Measurements from ENCODE around the gene LAMA3. TPM values are rescaled to one million over a fixed set of nuclear protein-coding genes. Genes with fewer than 3 reads are reported as not detected.

Gene LAMA3
- total and polyA plus RNA-seq, 9 donors: 2.9 to 44.9 (median 14.8) TPM

DNA sequence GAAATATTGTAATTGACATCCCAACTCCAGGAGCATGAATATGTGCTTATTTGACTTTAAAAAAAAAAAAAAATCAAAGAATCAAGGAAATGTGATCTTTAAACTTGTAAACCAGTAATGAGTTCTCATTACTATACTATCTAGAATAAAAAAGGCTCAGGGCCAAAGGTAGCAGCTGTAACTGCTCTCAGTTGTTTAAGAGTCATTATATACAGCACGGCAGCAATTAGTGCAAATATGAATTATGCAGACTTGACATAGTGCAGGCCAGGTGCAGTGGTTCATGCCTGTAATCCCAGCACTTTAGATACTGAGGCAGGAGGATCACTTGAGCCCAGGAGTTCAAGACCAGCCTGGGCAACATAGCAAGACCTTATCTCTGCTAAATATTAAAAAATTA is 199.6 kb downstream of the LAMA3 start:
- TF ChIP-seq EP300 (IDR thresholded peaks at IDR 0.05) (no peak), POLR2A (IDR thresholded peaks at IDR 0.05) (no peak)
- TF ChIP-seq, protein P1, sequence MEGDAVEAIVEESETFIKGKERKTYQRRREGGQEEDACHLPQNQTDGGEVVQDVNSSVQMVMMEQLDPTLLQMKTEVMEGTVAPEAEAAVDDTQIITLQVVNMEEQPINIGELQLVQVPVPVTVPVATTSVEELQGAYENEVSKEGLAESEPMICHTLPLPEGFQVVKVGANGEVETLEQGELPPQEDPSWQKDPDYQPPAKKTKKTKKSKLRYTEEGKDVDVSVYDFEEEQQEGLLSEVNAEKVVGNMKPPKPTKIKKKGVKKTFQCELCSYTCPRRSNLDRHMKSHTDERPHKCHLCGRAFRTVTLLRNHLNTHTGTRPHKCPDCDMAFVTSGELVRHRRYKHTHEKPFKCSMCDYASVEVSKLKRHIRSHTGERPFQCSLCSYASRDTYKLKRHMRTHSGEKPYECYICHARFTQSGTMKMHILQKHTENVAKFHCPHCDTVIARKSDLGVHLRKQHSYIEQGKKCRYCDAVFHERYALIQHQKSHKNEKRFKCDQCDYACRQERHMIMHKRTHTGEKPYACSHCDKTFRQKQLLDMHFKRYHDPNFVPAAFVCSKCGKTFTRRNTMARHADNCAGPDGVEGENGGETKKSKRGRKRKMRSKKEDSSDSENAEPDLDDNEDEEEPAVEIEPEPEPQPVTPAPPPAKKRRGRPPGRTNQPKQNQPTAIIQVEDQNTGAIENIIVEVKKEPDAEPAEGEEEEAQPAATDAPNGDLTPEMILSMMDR (IDR thresholded peaks at IDR 0.05): no peak
- no peaks in the 10 kb centered on the region for H3K36me3 ChIP-seq
- H3K4me1 ChIP-seq (ENCODE audit: insufficient read depth): peaks cover 6% of the 10 kb centered on the region
- H3K9me3 ChIP-seq: no peaks in the 10 kb centered on the region
- 19 to 39% (median 23%) methylated on average over 1 of the region's 1 CpG for WGBS, 3 donors
- H3K27me3 ChIP-seq: no peaks in the 10 kb centered on the region
- intact Hi-C loops (cut with DNase I): no loop called here
- H3K4me3 ChIP-seq: no peak overlapping the region
- no peak overlapping the region for H3K27ac ChIP-seq
- DNase-seq: no peak

DNA sequence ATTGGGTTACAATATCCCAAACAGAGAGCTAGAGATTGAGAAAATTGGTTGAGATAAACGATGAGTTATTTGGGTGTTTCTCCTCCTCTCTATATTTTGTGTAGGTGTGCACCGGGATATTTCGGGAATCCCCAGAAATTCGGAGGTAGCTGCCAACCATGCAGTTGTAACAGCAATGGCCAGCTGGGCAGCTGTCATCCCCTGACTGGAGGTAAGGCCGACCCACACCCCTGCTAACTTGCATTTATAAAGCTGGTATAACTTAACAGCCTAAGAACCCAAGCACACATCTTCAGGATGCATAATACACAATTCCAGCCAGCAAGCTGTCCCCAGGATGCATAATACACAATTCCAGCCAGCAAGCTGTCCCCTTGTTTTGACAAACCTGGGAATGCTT is 200.7 kb downstream of the LAMA3 start:
- no peak overlapping the region for H3K4me3 ChIP-seq
- no peak overlapping the region for H3K27ac ChIP-seq
- no peak for DNase-seq
- peaks cover 5% of the 10 kb centered on the region for H3K4me1 ChIP-seq (ENCODE audit: insufficient read depth)
- TF ChIP-seq POLR2A (IDR thresholded peaks at IDR 0.05) (no peak), EP300 (IDR thresholded peaks at IDR 0.05) (no peak)
- TF ChIP-seq, protein P1 (IDR thresholded peaks at IDR 0.05): no peak
- H3K27me3 ChIP-seq: no peaks in the 10 kb centered on the region
- no peaks in the 10 kb centered on the region for H3K36me3 ChIP-seq
- intact Hi-C loops (cut with DNase I): no loop called here
- H3K9me3 ChIP-seq: no peaks in the 10 kb centered on the region
- 68 to 82% (median 76%) methylated on average over 5 of the region's 5 CpGs for WGBS, 3 donors

DNA sequence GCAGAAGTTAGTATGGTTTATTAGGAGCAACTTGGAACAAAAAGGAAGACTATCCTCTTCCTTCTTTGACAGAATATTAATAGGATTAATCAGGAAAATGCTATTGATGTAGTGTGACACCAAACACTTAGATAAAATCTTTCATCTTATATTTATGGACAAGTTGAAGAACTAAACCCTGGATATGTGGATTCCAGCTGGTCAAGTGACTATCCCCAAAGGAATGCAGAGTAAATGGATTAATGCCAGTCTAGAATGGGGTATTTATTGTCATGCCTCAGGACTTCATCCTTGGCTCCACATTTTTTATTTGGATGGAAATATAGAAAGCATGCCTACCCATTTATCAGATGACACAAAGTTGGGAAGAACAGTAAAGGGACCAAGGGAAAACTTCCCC is 201.3 kb downstream of the LAMA3 start:
- H3K36me3 ChIP-seq: no peaks in the 10 kb centered on the region
- no peak for DNase-seq
- no peak overlapping the region for H3K27ac ChIP-seq
- no peaks in the 10 kb centered on the region for H3K27me3 ChIP-seq
- H3K9me3 ChIP-seq: no peaks in the 10 kb centered on the region
- peaks cover 5% of the 10 kb centered on the region for H3K4me1 ChIP-seq (ENCODE audit: insufficient read depth)
- intact Hi-C loops (cut with DNase I): no loop called here
- TF ChIP-seq POLR2A (IDR thresholded peaks at IDR 0.05) (no peak), EP300 (IDR thresholded peaks at IDR 0.05) (no peak)
- TF ChIP-seq, protein P1 (IDR thresholded peaks at IDR 0.05): no peak
- no peak overlapping the region for H3K4me3 ChIP-seq

DNA sequence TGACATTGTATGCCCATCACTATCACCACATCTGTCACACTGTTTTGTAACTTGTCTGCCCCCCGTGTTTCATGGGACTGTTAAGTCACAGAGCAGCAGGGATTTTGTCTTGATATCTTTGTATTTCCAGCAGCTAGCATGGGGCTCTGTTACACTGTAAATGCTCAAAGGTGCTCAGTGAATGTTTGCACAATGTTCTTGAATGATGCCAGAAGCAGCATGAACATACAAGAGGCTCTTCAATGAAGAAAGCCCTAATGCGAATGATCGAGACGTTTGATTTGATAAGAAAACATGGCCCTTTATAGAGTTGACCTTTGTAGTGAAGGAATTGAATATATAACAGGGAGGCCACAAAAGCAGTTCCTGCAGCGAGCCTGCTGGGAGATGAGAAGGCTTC is 204.4 kb downstream of the LAMA3 start:
- no peaks in the 10 kb centered on the region for H3K4me1 ChIP-seq (ENCODE audit: insufficient read depth)
- intact Hi-C loops (cut with DNase I): no loop called here
- TF ChIP-seq, protein P1 (IDR thresholded peaks at IDR 0.05): no peak
- TF ChIP-seq POLR2A (IDR thresholded peaks at IDR 0.05): no peak
- no peak for TF ChIP-seq EP300 (IDR thresholded peaks at IDR 0.05)
- H3K27ac ChIP-seq: no peak overlapping the region
- no peaks in the 10 kb centered on the region for H3K36me3 ChIP-seq
- no peaks in the 10 kb centered on the region for H3K27me3 ChIP-seq
- 81 to 94% (median 94%) methylated on average over 5 of the region's 5 CpGs for WGBS, 3 donors
- no peak overlapping the region for H3K4me3 ChIP-seq
- no peaks in the 10 kb centered on the region for H3K9me3 ChIP-seq
- DNase-seq: no peak
